Peyer's patch (tissue), 4 donors: Measurements from ENCODE around the gene TIMP1.

ENCODE experiments used
- CTCF ChIP-seq, 6 experiments: fragments of 450-650 bp in 4 of 6; fragments of 200-600 bp in 2 of 6; sonication (generic) in 1 of 6; IDR thresholded peaks; one replicate each; pipeline ENCODE4 v1.5.1; 2017 to 2019; ENCODE audit warnings: antibody characterized with exemption in 6 of 6, mild to moderate bottlenecking in 3 of 6, moderate library complexity in 1 of 6
- POLR2A ChIP-seq, 2 donors: fragments of 450-650 bp; IDR thresholded peaks; one replicate each; pipeline ENCODE4 v1.5.1; 2017; ENCODE audit warnings: antibody characterized with exemption in 2 of 2, mild to moderate bottlenecking in 2 of 2, moderate library complexity in 2 of 2

DNA sequence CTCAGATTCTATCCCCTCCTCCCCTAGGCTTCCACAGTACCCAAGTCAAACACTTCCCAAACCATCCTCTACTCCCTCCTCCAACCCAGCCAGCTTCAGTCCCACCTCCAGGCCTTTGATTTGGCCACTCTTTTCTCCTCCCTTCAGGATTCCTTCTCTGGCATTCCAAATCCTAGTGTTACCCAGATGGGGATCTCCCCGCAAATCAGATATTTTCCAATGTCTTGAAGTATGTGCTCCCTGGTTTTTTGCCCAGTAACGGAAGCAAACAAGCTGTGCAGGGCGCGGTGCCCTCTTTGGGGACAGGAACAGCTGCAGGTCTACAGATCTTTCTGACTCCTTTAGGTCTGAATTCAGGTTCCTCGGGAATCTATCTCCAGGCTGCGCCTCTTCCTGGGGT is 39.6 kb downstream of the TIMP1 start:
- TF ChIP-seq CTCF (IDR thresholded peaks at IDR 0.05) (no peak), POLR2A (IDR thresholded peaks at IDR 0.05) (no peak)
